GM23338 (cell line): Measurements from ENCODE around the gene FZD2. TPM values are rescaled to one million over a fixed set of nuclear protein-coding genes. Genes with fewer than 3 reads are reported as not detected.

Source experiments
- ATAC-seq: fragments of 200-7000 bp; cut with Tn5 transposase; 3 replicates; pipeline ENCODE4 v1.9.1; 2020
- DNase-seq: peaks from one replicate; pipeline ENCODE4 v3.0.0-alpha.2; 2015; ENCODE audit warnings: low spot score
- H2AFZ ChIP-seq: fragments of 200-600 bp; sonication (generic); 2 replicates; pipeline ENCODE4 v1.8.0; 2016; ENCODE audit warnings: antibody characterized with exemption, mild to moderate bottlenecking, moderate library complexity
- H3F3A ChIP-seq: fragments of 200-600 bp; sonication (generic); replicated peaks from 2 replicates; pipeline ENCODE4 v1.8.0; 2017; ENCODE audit warnings: antibody characterized with exemption, mixed run types, low read depth
- H3K27ac ChIP-seq: fragments of 200-600 bp; sonication (generic); 2 replicates; pipeline ENCODE4 v1.6.1; 2016; ENCODE audit warnings: low read depth
- H3K27me3 ChIP-seq: fragments of 200-600 bp; sonication (generic); 2 replicates; pipeline ENCODE4 v1.8.0; 2016; ENCODE audit warnings: mild to moderate bottlenecking, mixed run types, moderate library complexity; ENCODE audit not compliant: insufficient read depth
- H3K36me3 ChIP-seq: fragments of 200-600 bp; sonication (generic); 2 replicates; pipeline ENCODE4 v1.8.0; 2016; ENCODE audit warnings: mild to moderate bottlenecking; ENCODE audit not compliant: insufficient read depth
- H3K4me1 ChIP-seq: fragments of 200-600 bp; sonication (generic); 2 replicates; pipeline ENCODE4 v1.8.0; 2016; ENCODE audit warnings: mild to moderate bottlenecking, moderate library complexity; ENCODE audit not compliant: insufficient read depth
- H3K4me2 ChIP-seq: fragments of 200-600 bp; sonication (generic); 2 replicates; pipeline ENCODE4 v1.7.1; 2017; ENCODE audit warnings: mixed run types
- H3K4me3 ChIP-seq: fragments of 200-600 bp; sonication (generic); 2 replicates; pipeline ENCODE4 v1.6.1; 2016; ENCODE audit warnings: mixed run types
- H3K79me2 ChIP-seq: fragments of 200-600 bp; sonication (generic); replicated peaks from 2 replicates; pipeline ENCODE4 v1.8.0; 2017; ENCODE audit warnings: mild to moderate bottlenecking; ENCODE audit not compliant: insufficient read depth
- H3K9me2 ChIP-seq: fragments of 200-600 bp; sonication (generic); 2 replicates; pipeline ENCODE4 v1.8.0; 2017; ENCODE audit not compliant: insufficient read depth
- H4K20me1 ChIP-seq: fragments of 200-600 bp; sonication (generic); replicated peaks from 2 replicates; pipeline ENCODE4 v1.8.0; 2017; ENCODE audit warnings: mild to moderate bottlenecking; ENCODE audit not compliant: insufficient read depth
- H3K27ac Mint-ChIP-seq: 2 replicates; pipeline ENCODE4 v1.8.0; 2020; ENCODE audit warnings: inconsistent platforms, mild to moderate bottlenecking, moderate library complexity, mixed read lengths
- H3K27me3 Mint-ChIP-seq: 3 replicates; pipeline ENCODE4 v1.8.0; 2022; ENCODE audit warnings: low read depth, mild to moderate bottlenecking, moderate library complexity, mixed read lengths, inconsistent platforms; ENCODE audit not compliant: insufficient read depth, poor library complexity
- H3K36me3 Mint-ChIP-seq: 3 replicates; pipeline ENCODE4 v1.8.0; 2021; ENCODE audit warnings: low read depth, mild to moderate bottlenecking, inconsistent platforms, moderate library complexity, mixed read lengths
- H3K4me1 Mint-ChIP-seq: 3 replicates; pipeline ENCODE4 v1.8.0; 2020; ENCODE audit warnings: mild to moderate bottlenecking, inconsistent platforms, mixed read lengths
- H3K4me3 Mint-ChIP-seq: 3 replicates; pipeline ENCODE4 v1.8.0; 2021; ENCODE audit warnings: moderate library complexity, mild to moderate bottlenecking, inconsistent platforms, mixed read lengths
- H3K9me3 Mint-ChIP-seq: 3 replicates; pipeline ENCODE4 v1.8.0; 2020; ENCODE audit warnings: moderate library complexity, mild to moderate bottlenecking, inconsistent platforms, mixed read lengths
- CREB1 ChIP-seq: fragments of 250-450 bp; sonication (Bioruptor Pico); IDR thresholded peaks from 2 replicates; pipeline ENCODE4 v1.5.0; 2020; ENCODE audit warnings: low read depth, mild to moderate bottlenecking, moderate library complexity
- CTCF ChIP-seq, 2 experiments: fragments of 200-600 bp in 1 of 2; sonication (generic) in 1 of 2; conservative IDR thresholded peaks; 2 replicates each; pipeline versions ENCODE4 v1.5.1 to v1.6.1; 2016 to 2017; ENCODE audit warnings: antibody characterized with exemption in 2 of 2, low read depth in 2 of 2, mild to moderate bottlenecking in 2 of 2, moderate library complexity in 1 of 2
- EZH2 ChIP-seq: fragments of 200-600 bp; sonication (generic); IDR thresholded peaks from one replicate; pipeline ENCODE4 v1.8.0; 2017; ENCODE audit warnings: antibody characterized with exemption, mild to moderate bottlenecking, low read depth; ENCODE audit not compliant: unreplicated experiment
- EZH2phosphoT487 ChIP-seq: fragments of 200-600 bp; sonication (generic); IDR thresholded peaks from one replicate; pipeline ENCODE4 v1.8.1; 2018; ENCODE audit warnings: antibody characterized with exemption; ENCODE audit not compliant: unreplicated experiment
- JUNB ChIP-seq: IDR thresholded peaks from one replicate; pipeline ENCODE4 v1.6.1; 2016; ENCODE audit warnings: antibody characterized with exemption; ENCODE audit not compliant: unreplicated experiment
- NANOG ChIP-seq: IDR thresholded peaks from 2 replicates; pipeline ENCODE4 v1.6.1; 2016; ENCODE audit warnings: antibody characterized with exemption, borderline replicate concordance
- POLR2AphosphoS5 ChIP-seq: IDR thresholded peaks from 2 replicates; pipeline ENCODE4 v1.6.1; 2016; ENCODE audit warnings: antibody characterized with exemption, low read depth
- REST ChIP-seq: IDR thresholded peaks from one replicate; pipeline ENCODE4 v1.6.1; 2018; ENCODE audit warnings: antibody characterized with exemption; ENCODE audit not compliant: unreplicated experiment
- STAT1 ChIP-seq: IDR thresholded peaks from one replicate; pipeline ENCODE4 v1.6.1; 2016; ENCODE audit warnings: antibody characterized with exemption; ENCODE audit not compliant: unreplicated experiment
- ZNF114 ChIP-seq: fragments of 250-450 bp; sonication (Bioruptor Pico); IDR thresholded peaks from 2 replicates; pipeline ENCODE4 v1.5.0; 2020; ENCODE audit warnings: mild to moderate bottlenecking, moderate library complexity
- ZNF331 ChIP-seq: fragments of 250-450 bp; sonication (Bioruptor Pico); IDR thresholded peaks from 2 replicates; pipeline ENCODE4 v1.5.0; 2020; ENCODE audit warnings: low read depth, mild to moderate bottlenecking, moderate library complexity
- ZNF462 ChIP-seq: fragments of 250-450 bp; sonication (Bioruptor Pico); IDR thresholded peaks from 2 replicates; pipeline ENCODE4 v1.5.0; 2020; ENCODE audit warnings: mild to moderate bottlenecking, moderate library complexity
- polyA plus RNA-seq: library from polyadenylated mRNA; unstranded; fragments of >200 nt; fragmentation: Nextera tagmentation; extraction: Ambion mirVana; gene quantifications from 2 replicates; pipeline ENCODE4 v1.2.1, GENCODE V29; 2016
- total RNA-seq: library from RNA; depleted of rRNA; stranded (reverse); fragments of >200 nt; shearing (Covaris generic); gene quantifications from 2 replicates; pipeline ENCODE4 v1.2.3, GENCODE V29; 2014
- TF ChIP-seq, protein P1 (sequence below): IDR thresholded peaks from 2 replicates; pipeline ENCODE4 v1.6.1; 2016; ENCODE audit warnings: antibody characterized with exemption

FZD2 gene
- total and polyA plus RNA-seq, 2 experiments from 2014 or later: 6.2 to 7.6 TPM

DNA sequence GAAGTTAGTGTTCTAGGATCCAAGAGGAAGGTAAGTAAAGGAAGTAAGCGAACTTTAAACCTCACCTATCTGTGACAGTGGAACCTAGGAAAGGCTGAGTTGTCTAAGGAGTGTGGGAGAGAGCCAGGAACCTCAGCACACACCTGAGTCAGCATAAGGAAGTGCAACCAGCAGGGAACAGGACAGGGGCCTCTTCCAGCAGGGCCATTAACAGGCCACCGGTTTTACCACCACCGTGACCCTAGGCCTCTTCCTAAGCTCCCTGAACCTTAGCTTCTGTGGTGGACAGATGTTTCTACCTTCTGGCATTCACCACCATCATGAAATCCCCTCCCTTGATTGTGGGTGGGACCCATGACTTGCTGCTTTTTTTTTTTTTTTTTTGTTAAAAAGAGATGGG is 27.4 kb upstream of the FZD2 start:
- H3K4me1 ChIP-seq: peaks cover 4% of the 10 kb centered on the region; the same call in 1 of the 2 replicates
- peaks cover 9% of the 10 kb centered on the region; the same call in 2 of the 3 replicates for H3K36me3 Mint-ChIP-seq
- no peak overlapping the region for H3K27ac ChIP-seq
- H3K36me3 ChIP-seq: no peaks in the 10 kb centered on the region
- H3K9me2 ChIP-seq: no peaks in the 10 kb centered on the region
- H2AFZ ChIP-seq: no peak overlapping the region
- H3K27me3 Mint-ChIP-seq: peaks cover 12% of the 10 kb centered on the region
- no peak overlapping the region for H3K4me3 Mint-ChIP-seq
- ATAC-seq (no peak), DNase-seq (no peak)
- no peaks in the 10 kb centered on the region for H4K20me1 ChIP-seq
- peaks cover 9% of the 10 kb centered on the region for H3K4me1 Mint-ChIP-seq
- no peak overlapping the region for H3K27ac Mint-ChIP-seq
- TF ChIP-seq ZNF331 (CRISPR knock-in tag): no peak
- no peak for TF ChIP-seq CTCF (conservative IDR thresholded peaks at IDR 0.05; ENCODE audit: low read depth in 2 of 2)
- TF ChIP-seq JUNB: no peak
- no peak for TF ChIP-seq EZH2phosphoT487
- TF ChIP-seq POLR2AphosphoS5: no peak
- TF ChIP-seq, protein P1, sequence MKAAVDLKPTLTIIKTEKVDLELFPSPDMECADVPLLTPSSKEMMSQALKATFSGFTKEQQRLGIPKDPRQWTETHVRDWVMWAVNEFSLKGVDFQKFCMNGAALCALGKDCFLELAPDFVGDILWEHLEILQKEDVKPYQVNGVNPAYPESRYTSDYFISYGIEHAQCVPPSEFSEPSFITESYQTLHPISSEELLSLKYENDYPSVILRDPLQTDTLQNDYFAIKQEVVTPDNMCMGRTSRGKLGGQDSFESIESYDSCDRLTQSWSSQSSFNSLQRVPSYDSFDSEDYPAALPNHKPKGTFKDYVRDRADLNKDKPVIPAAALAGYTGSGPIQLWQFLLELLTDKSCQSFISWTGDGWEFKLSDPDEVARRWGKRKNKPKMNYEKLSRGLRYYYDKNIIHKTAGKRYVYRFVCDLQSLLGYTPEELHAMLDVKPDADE: no peak
- TF ChIP-seq NANOG: no peak
- no peak for TF ChIP-seq CREB1 (CRISPR knock-in tag)
- TF ChIP-seq STAT1: no peak
- TF ChIP-seq REST: no peak
- no peak for TF ChIP-seq ZNF462 (CRISPR knock-in tag)
- TF ChIP-seq EZH2: no peak
- no peak for TF ChIP-seq ZNF114 (CRISPR knock-in tag)
- H3K9me3 Mint-ChIP-seq: peaks cover 30% of the 10 kb centered on the region
- no peak overlapping the region for H3K4me3 ChIP-seq
- no peak overlapping the region for H3K4me2 ChIP-seq
- peaks cover 12% of the 10 kb centered on the region; the same call in 1 of the 2 replicates for H3K27me3 ChIP-seq
- H3F3A ChIP-seq: peaks cover 7% of the 10 kb centered on the region; the same call in 1 of the 2 replicates
- no peaks in the 10 kb centered on the region for H3K79me2 ChIP-seq
